Calu3 (cell line): Measurements from ENCODE around the gene CROCC2. TPM values are rescaled to one million over a fixed set of nuclear protein-coding genes. Genes with fewer than 3 reads are reported as not detected.

Experiments
- BruUV-seq: library from RNA; stranded (reverse); fragments of 400-500 nt; replicated peaks from 2 replicates; lab custom pipeline; 2021; lab: Mats Ljungman, UMichigan
- CTCF ChIA-PET: fragments of 300-600 bp; sonication (Branson Sonifier 250); formaldehyde crosslinking; loops from one replicate; lab custom pipeline; 2022; ENCODE audit warnings: antibody characterized with exemption; lab: Charles Lee
- DNase-seq: peaks from one replicate; pipeline ENCODE4 v3.0.0; 2022
- H3K27ac Mint-ChIP-seq: one replicate; pipeline ENCODE4 v1.8.0; 2022; ENCODE audit warnings: mixed read lengths; ENCODE audit not compliant: unreplicated experiment
- H3K27me3 Mint-ChIP-seq: one replicate; pipeline ENCODE4 v1.8.0; 2022; ENCODE audit warnings: mixed read lengths; ENCODE audit not compliant: unreplicated experiment
- H3K36me3 Mint-ChIP-seq: one replicate; pipeline ENCODE4 v1.8.0; 2022; ENCODE audit warnings: mild to moderate bottlenecking, moderate library complexity, mixed read lengths; ENCODE audit not compliant: insufficient read depth, unreplicated experiment
- H3K4me1 Mint-ChIP-seq: one replicate; pipeline ENCODE4 v1.8.0; 2022; ENCODE audit warnings: mild to moderate bottlenecking, low read depth, mixed read lengths; ENCODE audit not compliant: unreplicated experiment
- H3K4me3 Mint-ChIP-seq: one replicate; pipeline ENCODE4 v1.8.0; 2022; ENCODE audit warnings: mild to moderate bottlenecking, low read depth, moderate library complexity, mixed read lengths; ENCODE audit not compliant: unreplicated experiment
- H3K9me3 Mint-ChIP-seq: one replicate; pipeline ENCODE4 v1.8.0; 2022; ENCODE audit warnings: low read depth, mixed read lengths; ENCODE audit not compliant: unreplicated experiment
- intact Hi-C: fragments of 100-400 bp; cut with micrococcal nuclease; formaldehyde crosslinking; loops from one replicate; pipeline ENCODE4 v1.10.0; 2022; ENCODE audit not compliant: unreplicated experiment
- total RNA-seq: library from RNA; stranded (reverse); gene quantifications from 2 replicates; pipeline ENCODE4 v1.2.3, GENCODE V29; 2022
- TF ChIP-seq, protein P1 (sequence below): fragments of 200-600 bp; IDR thresholded peaks from one replicate; pipeline ENCODE4 v1.8.0; 2022; ENCODE audit warnings: antibody characterized with exemption; ENCODE audit not compliant: unreplicated experiment

The CROCC2 gene
- total RNA-seq, 1 experiment from 2014 or later = not detected

GRCh38 chr2:240861547-240861946 lies 44.6 kb upstream of the CROCC2 start:
- Mint-ChIP-seq H3K27ac (no peak overlapping the region), H3K27me3 (peaks cover 83% of the 10 kb centered on the region), H3K9me3 (no peaks in the 10 kb centered on the region), H3K36me3 (no peaks in the 10 kb centered on the region), H3K4me3 (no peak overlapping the region), H3K4me1 (no peaks in the 10 kb centered on the region)
- no peak for DNase-seq
- TF ChIP-seq, protein P1, sequence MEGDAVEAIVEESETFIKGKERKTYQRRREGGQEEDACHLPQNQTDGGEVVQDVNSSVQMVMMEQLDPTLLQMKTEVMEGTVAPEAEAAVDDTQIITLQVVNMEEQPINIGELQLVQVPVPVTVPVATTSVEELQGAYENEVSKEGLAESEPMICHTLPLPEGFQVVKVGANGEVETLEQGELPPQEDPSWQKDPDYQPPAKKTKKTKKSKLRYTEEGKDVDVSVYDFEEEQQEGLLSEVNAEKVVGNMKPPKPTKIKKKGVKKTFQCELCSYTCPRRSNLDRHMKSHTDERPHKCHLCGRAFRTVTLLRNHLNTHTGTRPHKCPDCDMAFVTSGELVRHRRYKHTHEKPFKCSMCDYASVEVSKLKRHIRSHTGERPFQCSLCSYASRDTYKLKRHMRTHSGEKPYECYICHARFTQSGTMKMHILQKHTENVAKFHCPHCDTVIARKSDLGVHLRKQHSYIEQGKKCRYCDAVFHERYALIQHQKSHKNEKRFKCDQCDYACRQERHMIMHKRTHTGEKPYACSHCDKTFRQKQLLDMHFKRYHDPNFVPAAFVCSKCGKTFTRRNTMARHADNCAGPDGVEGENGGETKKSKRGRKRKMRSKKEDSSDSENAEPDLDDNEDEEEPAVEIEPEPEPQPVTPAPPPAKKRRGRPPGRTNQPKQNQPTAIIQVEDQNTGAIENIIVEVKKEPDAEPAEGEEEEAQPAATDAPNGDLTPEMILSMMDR = no peak
- CTCF ChIA-PET = interaction anchor here (0.6 to 1.1 kb wide), 2 partner anchors 10 to 793 kb away, joined by 3 read pairs; no protein-coding TSS in a partner anchor
- intact Hi-C loops = loop anchor here (5.0 kb wide), 1 partner anchor 51 kb away; no protein-coding TSS in a partner anchor
- no TSS peak for BruUV-seq

DNA sequence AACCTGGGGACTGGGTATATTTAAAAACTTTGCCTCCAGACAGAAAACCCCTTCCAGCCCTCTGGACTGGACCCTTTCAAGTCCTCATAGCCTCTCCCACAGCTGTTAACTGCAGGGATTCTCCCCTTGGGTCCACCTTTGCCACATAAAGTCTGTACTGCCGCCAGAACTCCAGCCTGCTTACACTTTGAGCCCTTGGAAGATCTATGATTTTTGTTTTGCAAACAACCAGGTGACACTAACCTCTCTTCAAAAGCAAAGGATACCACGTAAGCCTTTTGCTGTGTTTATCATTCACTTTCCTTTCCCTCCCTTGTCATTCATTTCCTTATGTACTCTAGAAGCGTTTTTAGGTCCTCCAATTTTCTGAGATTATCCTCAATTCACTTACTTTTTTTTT lies 41.7 kb upstream of the CROCC2 start:
- Mint-ChIP-seq H3K4me1 (no peaks in the 10 kb centered on the region), H3K4me3 (no peak overlapping the region), H3K27me3 (peaks cover 79% of the 10 kb centered on the region), H3K9me3 (no peaks in the 10 kb centered on the region), H3K36me3 (no peaks in the 10 kb centered on the region), H3K27ac (no peak overlapping the region)
- BruUV-seq = no TSS peak
- TF ChIP-seq, protein P1 = no peak
- no peak for DNase-seq
- CTCF ChIA-PET = no interaction called here
- intact Hi-C loops = loop anchor here (5.0 kb wide), 1 partner anchor 48 kb away; no protein-coding TSS in a partner anchor

GRCh38 chr2:240865391-240865790 lies 40.7 kb upstream of the CROCC2 start:
- no peaks in the 10 kb centered on the region for H3K9me3 Mint-ChIP-seq
- intact Hi-C loops = no loop called here
- H3K27ac Mint-ChIP-seq = no peak overlapping the region
- H3K27me3 Mint-ChIP-seq = peaks cover 70% of the 10 kb centered on the region
- BruUV-seq = no TSS peak
- CTCF ChIA-PET = interaction anchor here (0.7 kb wide), 1 partner anchor 461 kb away, joined by 3 read pairs; no protein-coding TSS in a partner anchor
- TF ChIP-seq, protein P1 = no peak
- no peak overlapping the region for H3K4me3 Mint-ChIP-seq
- no peaks in the 10 kb centered on the region for H3K36me3 Mint-ChIP-seq
- no peak for DNase-seq
- H3K4me1 Mint-ChIP-seq = no peaks in the 10 kb centered on the region

- no TSS peak for BruUV-seq
- H3K9me3 Mint-ChIP-seq = no peaks in the 10 kb centered on the region
- CTCF ChIA-PET = no interaction called here
These were observed 37.6 kb upstream of the CROCC2 start, which contains the start of gene AGXT for GRCh38 chr2:240868286-240869108. Gene AGXT, plus strand, starts transcription at chr2:240868824. Its CDS starts 42 bp downstream, at chr2:240868866.

More at GRCh38 chr2:240868286-240869108, 37.6 kb upstream of the CROCC2 start, which contains the start of gene AGXT:
- DNase-seq = no peak
- intact Hi-C loops = no loop called here
- no peak within 1 kb of the TSS for H3K27ac Mint-ChIP-seq
- peaks cover 71% of the 10 kb centered on the region for H3K27me3 Mint-ChIP-seq
- H3K4me3 Mint-ChIP-seq = no peak within 1 kb of the TSS
- no peaks in the 10 kb centered on the region for H3K36me3 Mint-ChIP-seq
- TF ChIP-seq, protein P1 = no peak
- no peaks in the 10 kb centered on the region for H3K4me1 Mint-ChIP-seq
